Cerebellar nuclear complex (tissue), 1 donor: ENCODE measurements around the gene SURF2.
"Not testable (repeated sequence)": the region's sequence is repeated elsewhere in the genome, so short reads cannot be mapped to it uniquely, and the experiment has no call there.

ENCODE experiments used
- DNase-seq, 2 experiments: peaks; one replicate each; lab custom pipeline; 2025; lab: John Stamatoyannopoulos, UW

SURF2 gene

DNA sequence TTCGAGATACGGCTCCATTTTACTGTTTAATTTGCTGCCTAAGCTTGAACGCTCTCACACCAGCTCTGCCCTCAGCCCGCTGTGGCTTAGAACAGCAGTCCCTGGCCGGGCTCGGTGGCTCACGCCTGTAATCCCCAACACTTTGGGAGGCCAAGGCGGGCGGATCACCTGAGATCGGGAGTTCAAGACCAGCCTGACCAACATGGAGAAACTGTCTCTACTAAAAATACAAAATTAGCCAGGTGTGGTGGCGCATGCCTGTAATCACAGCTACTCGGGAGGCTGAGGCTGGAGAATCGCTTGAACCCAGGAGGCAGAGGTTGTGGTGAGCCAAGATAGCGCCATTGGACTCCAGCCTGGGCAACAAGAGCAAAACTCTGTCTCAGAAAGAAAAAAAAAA is 20.9 kb downstream of the SURF2 start:
- not testable (repeated sequence) for DNase-seq

DNA sequence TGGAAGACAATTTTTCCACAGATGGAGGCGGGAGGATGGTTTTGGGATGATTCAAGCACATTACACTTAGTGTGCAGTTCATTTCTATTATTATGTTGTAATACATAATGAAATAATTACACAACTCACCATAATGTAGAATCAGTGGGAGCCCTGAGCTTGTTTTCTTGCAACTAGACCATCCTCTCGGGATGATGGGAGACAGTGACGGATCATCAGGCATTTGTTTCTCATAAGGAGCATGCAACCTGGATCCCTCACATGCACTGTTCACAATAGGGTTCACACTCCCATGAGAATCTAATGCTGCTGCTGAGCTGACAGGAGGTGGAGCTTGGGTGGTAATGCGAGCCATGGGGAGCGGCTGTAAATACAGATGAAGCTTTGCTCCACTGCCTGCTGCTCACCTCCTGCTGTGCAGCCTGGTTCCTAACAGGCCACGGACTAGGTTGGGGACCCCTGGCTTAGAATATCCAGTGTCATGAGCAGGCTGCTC is 21.4 kb downstream of the SURF2 start:
- no peak for DNase-seq

DNA sequence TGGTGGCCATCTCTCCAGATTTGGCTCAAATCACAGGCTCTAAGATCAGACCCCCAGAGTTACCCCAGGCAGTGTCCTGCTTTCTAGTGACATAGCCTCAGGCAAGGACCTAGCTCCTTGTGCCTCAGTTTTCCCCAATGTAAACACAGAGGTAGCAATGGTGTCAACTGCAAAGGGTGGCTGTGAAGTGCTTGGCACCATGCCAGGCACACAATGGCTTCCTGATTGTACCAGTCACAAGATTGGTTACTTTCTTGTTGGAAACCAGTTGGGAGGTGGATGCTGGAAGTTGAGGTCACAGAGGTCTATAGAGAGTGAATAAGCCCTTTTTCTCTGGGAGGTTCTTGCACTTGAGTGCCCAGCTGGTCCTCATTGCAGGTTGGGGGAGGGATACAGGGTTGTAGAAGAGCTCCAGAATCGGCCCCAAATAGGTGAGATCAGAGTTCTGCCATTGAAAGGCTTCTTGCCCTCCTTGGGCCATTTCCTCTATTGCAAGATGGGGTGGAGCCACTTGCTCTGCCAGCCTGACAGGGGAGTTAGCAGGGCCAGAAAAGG is 22.1 kb downstream of the SURF2 start:
- no peak for DNase-seq

DNA sequence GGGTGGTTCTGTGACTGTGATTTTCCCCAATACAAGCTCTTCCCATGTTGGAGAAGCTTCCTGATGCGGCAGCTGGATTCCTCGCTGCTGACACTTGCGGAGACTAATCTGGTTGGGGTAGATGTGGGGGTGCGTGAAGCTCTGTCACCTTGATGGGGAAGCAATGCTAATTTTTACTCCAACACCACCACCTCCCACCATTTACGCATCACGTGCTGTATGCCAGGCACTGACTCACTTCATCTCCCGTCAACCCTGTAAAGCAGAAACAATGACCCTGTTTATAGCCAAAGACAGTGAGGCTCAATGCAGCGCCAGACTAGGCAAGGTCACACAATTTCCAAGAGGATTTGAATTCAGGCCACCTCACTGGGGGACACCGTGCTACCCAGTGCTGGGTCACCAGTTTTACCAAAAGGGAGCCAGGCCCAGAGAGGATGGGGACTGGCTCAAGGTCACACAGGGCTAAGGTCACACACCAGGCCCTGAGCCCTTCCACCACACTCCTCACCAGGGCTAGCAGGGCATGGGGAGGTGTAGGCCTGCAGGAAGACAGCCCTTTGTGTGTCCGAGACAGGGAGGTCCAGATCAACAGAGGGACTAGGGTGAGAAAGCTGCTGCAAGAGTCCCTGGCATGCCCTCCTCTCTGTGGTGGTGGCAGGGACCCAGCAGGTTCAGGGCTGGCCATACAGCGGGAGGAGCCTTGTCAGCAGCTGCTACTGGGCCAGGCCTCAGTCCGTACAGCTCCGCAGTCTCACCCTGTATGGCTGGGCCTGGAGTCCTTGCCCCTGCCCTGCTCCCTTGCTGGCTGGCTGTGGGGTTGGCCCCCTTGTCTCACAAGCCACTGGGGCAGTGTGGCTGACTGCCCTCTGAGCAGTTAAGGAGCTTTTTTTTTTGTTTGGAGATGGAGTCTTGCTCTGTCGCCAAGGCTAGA is 23.1 kb downstream of the SURF2 start:
- no peak for DNase-seq

DNA sequence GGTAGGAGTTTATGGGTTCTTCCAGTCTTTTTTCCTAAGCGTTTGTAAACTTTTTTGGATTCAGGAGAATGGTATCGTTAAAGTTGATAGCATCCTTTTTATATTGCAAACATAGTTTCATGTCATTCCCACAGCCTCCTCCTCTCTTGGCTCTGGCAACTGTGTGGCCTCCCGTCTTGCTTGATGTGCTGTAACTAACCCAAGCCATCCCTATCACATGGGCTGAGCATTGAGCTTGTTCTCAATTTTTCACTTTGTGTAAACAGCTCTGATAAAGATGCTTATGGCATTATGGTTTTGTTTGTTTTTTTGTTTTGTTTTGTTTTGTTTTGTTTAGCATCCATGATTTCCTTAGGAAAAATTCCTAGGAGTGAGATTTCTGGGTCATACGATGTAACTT is 24.4 kb downstream of the SURF2 start:
- DNase-seq, result no peak

DNA sequence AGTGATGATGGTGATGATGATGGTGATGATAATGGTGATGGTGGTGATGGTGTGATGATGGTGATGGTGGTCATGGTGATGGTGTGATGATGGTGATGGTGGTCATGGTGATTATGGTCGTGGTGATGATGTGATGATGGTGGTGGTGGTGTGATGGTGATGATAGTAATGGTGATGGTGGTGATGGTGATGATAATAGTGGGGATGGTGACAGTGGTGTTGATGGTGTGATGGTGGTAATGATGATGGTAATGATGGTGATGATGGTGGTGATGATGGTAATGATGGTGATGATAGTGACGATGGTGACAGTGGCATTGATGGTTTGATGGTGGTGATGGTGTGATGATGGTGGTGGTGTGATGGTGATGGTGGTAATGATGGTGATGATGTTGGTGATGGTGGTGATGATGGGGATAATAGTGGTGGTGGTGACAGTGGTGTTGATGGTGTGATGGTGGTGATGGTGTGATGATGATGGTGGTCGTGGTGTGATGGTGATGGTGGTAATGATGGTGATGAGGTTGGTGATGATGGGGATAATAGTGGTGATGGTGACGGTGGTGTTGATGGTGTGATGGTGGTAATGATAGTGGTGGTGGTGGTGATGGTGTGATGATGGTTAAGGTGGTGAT is 26.3 kb downstream of the SURF2 start:
- no peak for DNase-seq

DNA sequence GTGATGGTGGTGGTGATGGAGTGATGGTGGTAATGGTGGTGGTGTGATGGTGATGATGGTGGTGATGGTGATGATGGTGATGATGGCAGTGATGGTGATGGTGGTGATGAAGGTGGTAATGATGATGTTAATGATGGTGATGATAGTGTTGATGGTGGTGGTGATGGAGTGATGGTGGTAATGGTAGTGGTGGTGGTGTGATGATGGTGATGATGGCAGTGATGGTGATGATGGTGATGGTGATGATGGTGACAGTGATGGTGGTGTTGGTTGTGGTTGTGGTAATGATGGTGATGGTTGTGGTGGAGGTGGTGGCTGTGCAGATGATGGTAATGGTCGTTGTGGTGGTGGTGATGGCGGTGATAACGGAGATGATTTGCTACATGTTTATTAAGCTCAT is 27.1 kb downstream of the SURF2 start:
- no peak for DNase-seq

DNA sequence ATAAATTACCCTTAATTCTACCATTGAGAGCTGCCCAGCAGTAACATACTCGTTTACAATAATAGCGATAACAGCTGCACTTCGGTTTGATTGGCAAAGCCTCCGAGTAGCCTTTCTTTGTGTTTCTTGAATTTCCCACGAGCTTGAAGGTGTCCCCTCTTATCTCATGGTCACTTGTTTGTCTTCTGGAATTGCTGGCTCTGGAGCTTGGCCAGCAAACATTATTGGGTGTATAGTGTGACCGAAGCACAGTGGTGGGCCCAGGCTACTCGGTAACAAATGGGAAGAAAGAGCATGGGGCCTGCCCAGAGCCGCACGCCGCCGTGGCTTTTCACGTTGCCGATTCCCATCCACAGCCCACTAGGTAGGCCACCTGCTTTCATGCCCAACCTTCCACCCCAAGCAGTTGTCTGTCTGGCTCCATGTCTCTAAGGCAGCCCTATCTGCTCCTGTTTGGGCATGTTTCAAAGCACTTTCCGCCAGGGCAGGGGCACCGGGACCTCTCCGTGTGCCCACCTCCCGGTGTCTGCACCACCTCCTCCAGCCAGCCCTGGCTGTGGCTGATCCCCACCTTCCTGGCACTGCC is 28.5 kb downstream of the SURF2 start:
- DNase-seq, result no peak

DNA sequence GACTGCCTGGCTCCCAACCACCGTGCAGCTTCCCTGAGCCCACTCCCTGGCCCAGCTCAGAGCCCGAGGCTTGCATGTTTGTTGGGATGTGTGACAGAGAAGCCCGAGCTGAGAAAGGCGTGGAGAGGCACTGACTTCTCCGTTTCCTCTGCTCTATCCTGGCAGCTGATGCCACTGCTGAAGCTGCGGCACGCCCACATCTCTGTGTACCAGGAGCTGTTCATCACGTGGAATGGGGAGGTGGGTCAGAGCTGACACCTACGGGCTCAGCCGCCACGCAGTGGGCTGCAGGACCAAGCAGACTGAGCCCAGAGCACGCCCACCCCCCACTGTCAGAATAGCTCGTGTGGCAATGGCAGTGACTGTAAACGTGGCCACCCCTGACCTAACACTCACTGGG is 29.1 kb downstream of the SURF2 start:
- no peak for DNase-seq

DNA sequence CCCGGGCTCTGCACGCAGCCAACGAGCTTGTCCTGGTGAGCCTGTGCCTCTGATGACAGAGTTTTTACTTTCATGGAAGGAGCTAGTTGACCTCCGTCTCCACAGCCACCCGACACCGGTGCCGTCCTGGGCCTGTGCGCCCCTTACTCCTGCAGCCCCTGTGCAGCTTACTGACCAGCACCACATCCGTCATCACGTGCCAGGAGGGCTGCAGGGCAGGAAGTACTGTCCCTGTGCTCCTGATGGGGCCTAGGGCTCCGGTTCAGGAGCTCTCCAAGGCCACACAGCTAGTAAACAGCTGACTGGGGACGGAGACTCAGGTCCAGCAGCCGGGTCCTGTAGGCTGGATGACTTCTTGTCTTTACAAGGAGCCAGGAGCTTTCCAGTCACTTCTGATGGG is 30.0 kb downstream of the SURF2 start:
- DNase-seq, result no peak

DNA sequence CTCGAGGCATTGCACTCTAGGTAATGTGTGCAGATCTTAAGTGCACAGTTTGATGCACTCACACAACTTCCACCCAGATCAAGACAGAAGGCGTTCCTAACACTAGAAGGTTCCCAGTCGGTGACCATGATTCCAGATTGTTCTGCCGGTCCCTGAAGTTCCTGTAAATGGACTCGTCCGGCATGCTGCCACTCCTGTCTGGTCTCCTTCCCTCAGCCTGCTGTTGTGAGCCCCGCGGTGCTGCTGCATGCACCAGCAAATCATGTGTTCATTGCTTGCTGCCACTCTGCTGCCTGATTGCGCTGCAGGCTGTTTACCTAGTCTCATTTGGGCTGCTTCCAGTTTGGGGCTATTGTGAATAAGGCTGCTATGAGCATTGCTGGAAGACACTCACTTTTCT is 31.3 kb downstream of the SURF2 start:
- DNase-seq, result no peak

DNA sequence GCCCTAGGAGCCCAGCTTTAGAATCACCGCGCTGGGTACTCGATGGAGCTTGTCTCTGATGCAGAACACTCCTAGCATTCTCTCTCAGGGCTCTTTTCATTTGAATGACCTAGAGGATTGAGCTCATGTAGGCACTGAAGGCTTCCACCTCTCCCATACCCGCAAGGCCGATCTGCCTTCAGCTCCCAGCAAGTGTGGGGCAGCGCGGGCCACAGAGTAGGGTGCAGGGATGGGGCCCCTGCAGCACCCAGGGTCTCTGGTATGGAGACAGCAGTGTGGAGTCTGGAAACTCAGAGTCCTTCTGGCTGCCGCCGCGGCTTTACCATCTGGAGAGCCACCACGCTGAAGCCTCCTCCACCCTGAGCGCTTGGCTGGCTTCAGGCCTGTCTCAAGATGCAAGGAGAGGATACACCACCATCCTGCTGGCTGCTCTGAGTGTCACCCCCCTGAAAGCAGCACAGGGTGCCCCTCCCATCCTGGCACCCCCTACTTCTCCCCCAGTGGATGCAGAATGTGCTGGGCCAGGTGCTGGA is 32.7 kb downstream of the SURF2 start:
- DNase-seq, result no peak

DNA sequence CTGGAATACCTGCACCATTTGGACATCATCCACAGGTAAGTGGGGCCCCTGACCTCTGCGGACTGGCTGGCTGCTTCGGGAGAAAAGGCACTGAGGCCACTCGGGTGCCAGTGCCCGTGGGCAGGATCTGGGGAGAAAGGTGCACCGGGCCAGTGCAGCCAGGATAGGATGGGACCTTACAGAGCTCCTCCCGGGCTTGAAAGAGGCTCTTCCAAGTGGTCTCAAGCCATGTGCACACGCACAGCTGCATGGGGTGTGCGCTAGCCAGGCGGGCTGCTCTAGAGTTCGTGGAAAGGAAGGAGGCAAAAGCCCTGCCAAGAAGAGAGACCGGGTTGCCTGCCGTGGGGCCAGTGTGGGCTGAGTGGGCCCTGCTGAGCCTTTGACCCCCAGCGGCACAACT is 33.2 kb downstream of the SURF2 start:
- no peak for DNase-seq

DNA sequence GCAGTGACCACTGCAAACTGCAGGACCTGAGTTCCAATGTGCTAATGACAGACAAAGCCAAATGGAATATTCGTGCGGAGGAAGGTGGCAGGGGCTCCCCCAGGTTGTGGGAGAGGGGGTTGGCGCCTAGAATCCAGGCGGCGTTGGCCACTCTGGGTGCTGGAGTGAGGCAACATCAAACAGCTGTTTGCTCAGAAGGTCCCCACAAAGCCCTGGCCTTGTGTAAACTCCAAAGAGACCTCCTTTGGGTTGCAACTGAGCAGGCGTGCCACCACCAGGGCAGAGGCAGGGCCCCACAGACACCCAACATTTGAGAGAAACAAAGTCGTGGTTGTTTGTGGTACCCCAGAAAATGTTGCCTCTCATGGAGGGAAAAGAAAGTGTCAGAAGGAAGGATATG is 34.4 kb downstream of the SURF2 start:
- DNase-seq, result no peak

DNA sequence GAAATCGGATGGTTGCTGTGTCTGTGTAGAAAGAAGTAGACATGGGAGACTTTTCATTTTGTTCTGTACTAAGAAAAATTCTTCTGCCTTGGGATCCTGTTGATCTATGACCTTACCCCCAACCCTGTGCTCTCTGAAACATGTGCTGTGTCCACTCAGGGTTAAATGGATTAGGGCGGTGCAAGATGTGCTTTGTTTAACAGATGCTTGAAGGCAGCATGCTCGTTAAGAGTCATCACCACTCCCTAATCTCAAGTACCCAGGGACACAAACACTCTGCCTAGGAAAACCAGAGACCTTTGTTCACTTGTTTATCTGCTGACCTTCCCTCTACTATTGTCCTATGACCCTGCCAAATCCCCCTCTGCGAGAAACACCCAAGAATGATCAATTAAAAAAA is 35.1 kb downstream of the SURF2 start:
- not testable (repeated sequence) for DNase-seq

DNA sequence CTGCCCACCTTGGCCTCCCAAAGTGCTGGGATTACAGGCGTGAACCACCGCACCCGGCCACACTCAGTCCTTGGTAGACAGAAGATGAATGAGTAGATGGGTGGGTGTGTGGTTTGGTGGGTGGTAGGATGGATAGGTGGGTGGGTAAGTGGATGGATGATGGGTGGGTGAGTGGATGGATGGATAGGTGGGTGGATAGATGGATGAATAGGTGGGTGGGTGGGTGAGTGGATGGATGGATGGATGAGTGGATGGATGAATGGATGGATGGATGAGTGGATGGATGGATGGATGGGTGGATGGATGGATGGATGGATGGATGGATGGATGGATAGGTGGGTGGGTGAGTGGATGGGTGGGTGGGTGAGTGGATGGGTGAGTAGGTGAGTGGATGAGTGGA is 36.0 kb downstream of the SURF2 start:
- DNase-seq, result not testable (repeated sequence)

DNA sequence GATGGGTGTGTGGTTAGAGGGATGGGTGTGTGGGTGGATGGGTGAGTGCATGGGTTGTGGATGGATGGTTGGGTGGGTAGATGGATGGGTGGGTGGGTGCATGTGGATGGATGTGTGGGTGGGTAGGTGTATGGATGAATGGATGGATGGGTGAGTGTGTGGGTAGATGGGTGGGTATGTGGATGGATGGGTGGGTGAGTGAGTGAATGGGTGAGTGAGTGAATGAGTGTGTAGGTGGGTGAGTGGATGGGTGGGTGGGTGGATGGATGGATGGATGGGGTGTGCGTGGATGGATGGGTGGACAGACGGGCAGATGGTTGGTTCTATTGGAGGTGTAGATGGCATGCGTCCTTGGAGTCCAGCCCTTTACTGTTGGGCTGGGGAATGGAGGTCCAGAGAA is 37.0 kb downstream of the SURF2 start:
- no peak for DNase-seq

DNA sequence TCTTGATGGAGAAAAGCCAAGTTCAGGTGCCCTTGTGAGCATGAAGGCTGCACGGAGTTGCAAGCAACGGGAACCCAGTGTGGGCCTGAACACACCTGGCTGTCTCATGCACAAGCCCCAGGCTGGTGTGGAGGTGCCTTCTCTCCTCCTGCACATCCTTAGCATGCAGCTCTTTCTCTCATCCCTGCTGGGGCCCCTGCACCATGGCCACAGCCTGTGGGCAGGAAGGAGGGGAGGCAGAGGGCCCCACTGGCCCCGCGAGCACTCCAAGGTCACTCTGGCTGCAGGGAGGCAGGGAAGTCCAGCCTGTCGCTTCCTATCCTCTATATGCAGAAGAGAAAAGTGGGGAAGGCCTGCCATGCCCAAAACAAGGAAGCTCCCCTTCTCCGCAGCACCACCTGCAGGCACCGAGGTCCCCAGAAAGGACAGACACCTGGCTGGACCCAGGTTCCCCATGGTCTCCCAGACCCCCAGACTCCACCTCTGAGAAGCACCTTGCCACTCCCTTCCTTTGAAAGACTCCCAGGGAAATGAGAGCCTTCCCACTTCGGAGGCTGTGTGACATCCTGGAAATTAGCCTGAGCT is 38.4 kb downstream of the SURF2 start:
- no peak for DNase-seq

DNA sequence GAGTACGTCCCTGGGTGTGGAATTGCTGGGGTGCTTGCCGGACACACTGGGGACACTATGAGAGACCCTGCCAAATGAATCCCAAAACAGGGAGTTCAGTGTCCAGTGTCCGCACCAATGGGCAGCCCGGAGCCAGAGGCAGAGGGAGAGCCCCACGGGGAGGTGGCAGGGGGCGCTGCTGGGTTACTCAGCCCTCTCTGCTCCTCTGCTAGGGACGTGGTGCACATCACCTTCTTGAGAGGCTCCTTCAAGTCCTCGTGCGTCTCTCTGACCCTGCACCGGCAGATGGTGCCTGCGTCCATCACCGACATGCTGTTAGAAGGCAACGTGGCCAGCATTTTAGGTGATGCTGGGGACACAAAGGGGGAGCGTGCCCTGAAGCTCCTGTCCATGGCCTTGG is 40.6 kb downstream of the SURF2 start:
- no peak for DNase-seq

DNA sequence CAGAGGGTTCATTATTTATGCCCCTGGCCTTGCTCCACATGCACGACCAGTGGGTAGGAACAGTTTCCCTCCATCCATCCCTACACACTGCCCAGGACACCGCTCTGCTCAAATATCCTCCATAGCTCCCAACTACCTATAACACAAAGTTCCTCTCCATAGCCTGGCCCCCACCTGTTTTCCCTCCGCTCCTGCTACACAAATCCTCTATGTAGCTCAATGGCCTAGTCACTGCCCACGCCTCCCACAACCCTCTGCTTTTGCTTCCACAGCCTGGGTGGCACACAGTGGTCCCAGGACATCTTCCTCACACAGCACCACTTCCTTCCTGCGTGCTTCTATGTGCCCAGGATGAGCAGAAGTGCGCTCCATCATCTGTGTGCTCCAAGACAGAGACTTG is 41.0 kb downstream of the SURF2 start:
- no peak for DNase-seq

DNA sequence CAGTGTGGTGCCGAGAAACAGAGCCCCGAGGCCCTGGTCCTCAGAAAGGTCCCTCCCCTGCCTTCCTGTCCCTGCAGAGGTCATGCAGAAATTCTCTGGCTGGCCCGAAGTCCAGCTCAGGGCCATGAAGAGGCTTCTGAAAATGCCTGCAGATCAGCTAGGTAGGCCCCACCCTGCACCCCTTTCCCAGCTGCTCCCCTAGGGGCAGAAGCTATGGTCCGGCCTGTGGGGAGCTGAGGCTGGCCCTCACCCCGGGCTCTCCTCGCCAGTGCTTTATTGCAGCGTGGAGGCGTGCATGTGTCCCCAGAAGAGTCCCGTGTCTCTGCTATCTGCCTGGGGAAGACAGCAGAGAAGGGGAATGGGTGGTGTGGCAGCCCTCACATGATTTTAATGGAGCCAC is 41.5 kb downstream of the SURF2 start:
- no peak for DNase-seq

DNA sequence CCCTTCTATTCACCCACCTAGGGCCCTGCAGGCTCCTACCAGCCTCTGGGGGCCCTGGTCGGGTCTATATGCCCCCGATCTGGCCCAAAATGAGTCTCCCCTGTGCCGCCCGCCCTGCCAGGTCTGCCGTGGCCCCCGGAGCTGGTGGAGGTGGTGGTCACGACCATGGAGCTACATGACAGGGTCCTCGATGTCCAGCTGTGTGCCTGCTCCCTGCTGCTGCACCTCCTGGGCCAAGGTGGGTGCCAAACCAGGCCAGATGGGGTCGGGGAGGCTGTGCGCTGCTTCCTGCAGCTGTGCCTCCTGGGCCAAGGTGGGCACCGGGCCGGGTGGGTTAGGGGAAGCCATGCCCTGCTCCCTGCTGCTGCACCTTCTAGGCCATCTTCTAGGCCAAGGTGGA is 43.9 kb downstream of the SURF2 start:
- no peak for DNase-seq
